ENCODE results near the gene NFKBIZ. TPM values are rescaled to one million over a fixed set of nuclear protein-coding genes. Genes with fewer than 3 reads are reported as not detected.

The NFKBIZ gene
- total RNA-seq, 1 donor from 2014 or later = 14.7 TPM

- no peaks in the 10 kb centered on the region for H3K4me1 Mint-ChIP-seq
- H3K4me3 Mint-ChIP-seq = no peak overlapping the region
- no peak overlapping the region for H2AFZ ChIP-seq (replicated peaks)
- no peaks in the 10 kb centered on the region for H4K20me1 ChIP-seq (ENCODE audit: low read depth)
- H3K9me3 Mint-ChIP-seq = no peaks in the 10 kb centered on the region
- no peaks in the 10 kb centered on the region for H3K27me3 Mint-ChIP-seq (ENCODE audit: insufficient read depth, low read depth)
- no peak overlapping the region for H3K4me2 ChIP-seq
- no peaks in the 10 kb centered on the region for H3K79me2 ChIP-seq (ENCODE audit: low read depth)
- no peak overlapping the region for H3K27ac ChIP-seq
- no peak overlapping the region for H3K27ac Mint-ChIP-seq
- peaks cover 19% of the 10 kb centered on the region for H3K36me3 Mint-ChIP-seq
- DNase-seq (ENCODE audit: low spot score) = no peak
- H3K27me3 ChIP-seq = no peaks in the 10 kb centered on the region
- TF ChIP-seq CTCF (IDR thresholded peaks at IDR 0.05) = no peak
- TF ChIP-seq EZH2 (IDR thresholded peaks at IDR 0.05) = no peak
- TF ChIP-seq EZH2phosphoT487 (IDR thresholded peaks at IDR 0.05) = no peak
- H3K4me1 ChIP-seq = no peaks in the 10 kb centered on the region
- peaks cover 33% of the 10 kb centered on the region for H3K36me3 ChIP-seq
- no peaks in the 10 kb centered on the region for H3F3A ChIP-seq (ENCODE audit: low read depth)
- H3K9ac ChIP-seq = no peak overlapping the region
- no peak overlapping the region for H3K4me3 ChIP-seq
- H3K9me3 ChIP-seq (ENCODE audit: low read depth) = no peaks in the 10 kb centered on the region
Observed at GRCh38 chr3:101858464-101859030, 9.2 kb downstream of the NFKBIZ start.

- H3K36me3 Mint-ChIP-seq = peaks cover 10% of the 10 kb centered on the region
- H3K36me3 ChIP-seq = peaks cover 24% of the 10 kb centered on the region
- H2AFZ ChIP-seq (replicated peaks) = no peak overlapping the region
- no peak for TF ChIP-seq EZH2phosphoT487 (IDR thresholded peaks at IDR 0.05)
- TF ChIP-seq CTCF (IDR thresholded peaks at IDR 0.05) = no peak
- TF ChIP-seq EZH2 (IDR thresholded peaks at IDR 0.05) = no peak
- no peaks in the 10 kb centered on the region for H3K9me3 Mint-ChIP-seq
- no peaks in the 10 kb centered on the region for H3K27me3 ChIP-seq
- H3K4me1 Mint-ChIP-seq = no peaks in the 10 kb centered on the region
- H4K20me1 ChIP-seq (ENCODE audit: low read depth) = no peaks in the 10 kb centered on the region
- DNase-seq (ENCODE audit: low spot score) = no peak
- H3K27ac Mint-ChIP-seq = no peak overlapping the region
- H3K27me3 Mint-ChIP-seq (ENCODE audit: insufficient read depth, low read depth) = no peaks in the 10 kb centered on the region
- no peak overlapping the region for H3K4me2 ChIP-seq
- no peak overlapping the region for H3K4me3 Mint-ChIP-seq
- H3K9ac ChIP-seq = no peak overlapping the region
- no peak overlapping the region for H3K27ac ChIP-seq
- no peak overlapping the region for H3K4me3 ChIP-seq
- H3K9me3 ChIP-seq (ENCODE audit: low read depth) = no peaks in the 10 kb centered on the region
- no peaks in the 10 kb centered on the region for H3F3A ChIP-seq (ENCODE audit: low read depth)
- H3K4me1 ChIP-seq = no peaks in the 10 kb centered on the region
- H3K79me2 ChIP-seq (ENCODE audit: low read depth) = no peaks in the 10 kb centered on the region
Observed at GRCh38 chr3:101859882-101860448, 10.7 kb downstream of the NFKBIZ start.

- H3K27ac Mint-ChIP-seq = no peak overlapping the region
- no peaks in the 10 kb centered on the region for H3K9me3 ChIP-seq (ENCODE audit: low read depth)
- H3K9me3 Mint-ChIP-seq = no peaks in the 10 kb centered on the region
- H4K20me1 ChIP-seq (ENCODE audit: low read depth) = no peaks in the 10 kb centered on the region
- H3K36me3 ChIP-seq = peaks cover 18% of the 10 kb centered on the region
- peaks cover 7% of the 10 kb centered on the region for H3K36me3 Mint-ChIP-seq
- H2AFZ ChIP-seq (replicated peaks) = no peak overlapping the region
- no peak overlapping the region for H3K27ac ChIP-seq
- no peaks in the 10 kb centered on the region for H3K27me3 ChIP-seq
- no peaks in the 10 kb centered on the region for H3K4me1 Mint-ChIP-seq
- no peak overlapping the region for H3K4me3 ChIP-seq
- H3K4me2 ChIP-seq = no peak overlapping the region
- H3K4me1 ChIP-seq = no peaks in the 10 kb centered on the region
- no peak overlapping the region for H3K9ac ChIP-seq
- TF ChIP-seq EZH2phosphoT487 (IDR thresholded peaks at IDR 0.05) (no peak), EZH2 (IDR thresholded peaks at IDR 0.05) (no peak), CTCF (IDR thresholded peaks at IDR 0.05) (no peak)
- H3K79me2 ChIP-seq (ENCODE audit: low read depth) = no peaks in the 10 kb centered on the region
- H3F3A ChIP-seq (ENCODE audit: low read depth) = no peaks in the 10 kb centered on the region
- H3K27me3 Mint-ChIP-seq (ENCODE audit: insufficient read depth, low read depth) = no peaks in the 10 kb centered on the region
- no peak overlapping the region for H3K4me3 Mint-ChIP-seq
- DNase-seq (ENCODE audit: low spot score) = no peak
Observed at GRCh38 chr3:101861212-101861788, 12.0 kb downstream of the NFKBIZ start.
